ENCODE measurements around the gene ID1.

GRCh38 chr20:31581391-31581790 lies 23.7 kb upstream of the ID1 start:
- TF ChIP-seq POLR2A (IDR thresholded peaks at IDR 0.05; ENCODE audit: low read length) (no peak), CTCF (IDR thresholded peaks at IDR 0.05) (no peak)

Measured in A549 (cell line).